ENCODE results near the gene C17orf114. TPM values are rescaled to one million over a fixed set of nuclear protein-coding genes. Genes with fewer than 3 reads are reported as not detected.

C17orf114 gene

Other genes starting within 250 kb of the C17orf114 start
- gene MYBBP1A, start 246.9 kb downstream of the C17orf114 start, polyA plus RNA-seq (ENCODE audit: insufficient read length in 12 of 12), result 10 to 100 TPM in 11 of 12 donors, not detected in 1; 22.4 to 77.3 (median 29.3) TPM
- gene GGT6, start 241.8 kb downstream of the C17orf114 start, polyA plus RNA-seq (ENCODE audit: insufficient read length in 12 of 12), result 1 to 10 TPM in 3 of 12 donors, under 1 TPM in 4, not detected in 5; 0.11 to 6.4 (median 0.34) TPM
- 100 to 1,000 TPM in 5 of 12 donors, 10 to 100 TPM in 6, not detected in 1; 48.5 to 198 (median 98.3) TPM for gene SMTNL2, start 217.8 kb downstream of the C17orf114 start, polyA plus RNA-seq (ENCODE audit: insufficient read length in 12 of 12)
- gene ALOX15, start 160.7 kb downstream of the C17orf114 start, polyA plus RNA-seq (ENCODE audit: insufficient read length in 12 of 12), result 1 to 10 TPM in 2 of 12 donors, under 1 TPM in 8, not detected in 2; 0.19 to 2.0 (median 0.41) TPM
- gene PELP1, start 98.2 kb downstream of the C17orf114 start, polyA plus RNA-seq (ENCODE audit: insufficient read length in 12 of 12), result 10 to 100 TPM in 11 of 12 donors, not detected in 1; 26.2 to 56.6 (median 28.7) TPM
- 10 to 100 TPM in 11 of 12 donors, not detected in 1; 14.4 to 42.1 (median 18.9) TPM for gene ARRB2, start 91.7 kb downstream of the C17orf114 start, polyA plus RNA-seq (ENCODE audit: insufficient read length in 12 of 12)
- 10 to 100 TPM in 11 of 12 donors, not detected in 1; 15.7 to 30.1 (median 16.5) TPM for gene MED11, start 70.9 kb downstream of the C17orf114 start, polyA plus RNA-seq (ENCODE audit: insufficient read length in 12 of 12)
- gene ZMYND15, start 62.5 kb downstream of the C17orf114 start, polyA plus RNA-seq (ENCODE audit: insufficient read length in 12 of 12), result under 1 TPM in 10 of 12 donors, not detected in 2; 0.08 to 0.68 (median 0.26) TPM
- gene CXCL16, start 62.4 kb downstream of the C17orf114 start, polyA plus RNA-seq (ENCODE audit: insufficient read length in 12 of 12), result 10 to 100 TPM in 1 of 12 donors, 1 to 10 TPM in 9, not detected in 2; 3.6 to 10.6 (median 4.4) TPM
- under 1 TPM in 1 of 12 donors, not detected in 11; 0.43 TPM for gene TM4SF5, start 30.4 kb downstream of the C17orf114 start, polyA plus RNA-seq (ENCODE audit: insufficient read length in 12 of 12)
- 10 to 100 TPM in 1 of 12 donors, 1 to 10 TPM in 8, under 1 TPM in 1, not detected in 2; 0.86 to 10.1 (median 5.1) TPM for gene VMO1, start 16.0 kb downstream of the C17orf114 start, polyA plus RNA-seq (ENCODE audit: insufficient read length in 12 of 12)
- 1 to 10 TPM in 1 of 12 donors, under 1 TPM in 9, not detected in 2; 0.35 to 1.1 (median 0.51) TPM for gene GLTPD2, start 13.4 kb downstream of the C17orf114 start, polyA plus RNA-seq (ENCODE audit: insufficient read length in 12 of 12)
- gene PSMB6, start 6.2 kb downstream of the C17orf114 start, polyA plus RNA-seq (ENCODE audit: insufficient read length in 12 of 12), result 100 to 1,000 TPM in 1 of 12 donors, 10 to 100 TPM in 10, not detected in 1; 54.7 to 102 (median 94.2) TPM
- 10 to 100 TPM in 11 of 12 donors, not detected in 1; 19.6 to 47.2 (median 24.1) TPM for gene PLD2, start 4.8 kb upstream of the C17orf114 start, polyA plus RNA-seq (ENCODE audit: insufficient read length in 12 of 12)
- gene MINK1, start 31.0 kb upstream of the C17orf114 start, polyA plus RNA-seq (ENCODE audit: insufficient read length in 12 of 12), result 10 to 100 TPM in 11 of 12 donors, not detected in 1; 21.5 to 61.5 (median 28.0) TPM
- gene C17orf107, start 97.2 kb upstream of the C17orf114 start, polyA plus RNA-seq (ENCODE audit: insufficient read length in 12 of 12), result 1 to 10 TPM in 8 of 12 donors, under 1 TPM in 3, not detected in 1; 0.70 to 9.2 (median 1.2) TPM
- 1 to 10 TPM in 11 of 12 donors, not detected in 1; 1.1 to 5.9 (median 1.6) TPM for gene CHRNE, start 100.8 kb upstream of the C17orf114 start, polyA plus RNA-seq (ENCODE audit: insufficient read length in 12 of 12)
- gene GP1BA, start 129.9 kb upstream of the C17orf114 start, polyA plus RNA-seq (ENCODE audit: insufficient read length in 12 of 12), result 1 to 10 TPM in 6 of 12 donors, under 1 TPM in 4, not detected in 2; 0.61 to 7.5 (median 1.1) TPM
- 10 to 100 TPM in 11 of 12 donors, not detected in 1; 36.3 to 58.0 (median 46.4) TPM for gene SLC25A11, start 137.7 kb upstream of the C17orf114 start, polyA plus RNA-seq (ENCODE audit: insufficient read length in 12 of 12)
- gene RNF167, start 137.9 kb upstream of the C17orf114 start, polyA plus RNA-seq (ENCODE audit: insufficient read length in 12 of 12), result 100 to 1,000 TPM in 1 of 12 donors, 10 to 100 TPM in 10, not detected in 1; 65.5 to 159 (median 73.9) TPM
- gene PFN1, start 146.2 kb upstream of the C17orf114 start, polyA plus RNA-seq (ENCODE audit: insufficient read length in 12 of 12), result 100 to 1,000 TPM in 11 of 12 donors, not detected in 1; 260 to 767 (median 354) TPM
- 1,000 to 10,000 TPM in 10 of 12 donors, 100 to 1,000 TPM in 2; 501 to 7,271 (median 1,745) TPM for gene ENO3, start 148.8 kb upstream of the C17orf114 start, polyA plus RNA-seq (ENCODE audit: insufficient read length in 12 of 12)
- 10 to 100 TPM in 11 of 12 donors, not detected in 1; 62.8 to 91.4 (median 84.4) TPM for gene SPAG7, start 165.5 kb upstream of the C17orf114 start, polyA plus RNA-seq (ENCODE audit: insufficient read length in 12 of 12)
- gene CAMTA2, start 185.3 kb upstream of the C17orf114 start, polyA plus RNA-seq (ENCODE audit: insufficient read length in 12 of 12), result 10 to 100 TPM in 11 of 12 donors, not detected in 1; 13.8 to 52.0 (median 23.3) TPM
- gene INCA1, start 195.2 kb upstream of the C17orf114 start, polyA plus RNA-seq (ENCODE audit: insufficient read length in 12 of 12), result 1 to 10 TPM in 10 of 12 donors, not detected in 2; 3.1 to 6.8 (median 4.7) TPM
- gene KIF1C, start 195.6 kb upstream of the C17orf114 start, polyA plus RNA-seq (ENCODE audit: insufficient read length in 12 of 12), result 100 to 1,000 TPM in 5 of 12 donors, 10 to 100 TPM in 6, not detected in 1; 66.2 to 127 (median 92.7) TPM
- gene SLC52A1, start 233.1 kb upstream of the C17orf114 start, polyA plus RNA-seq (ENCODE audit: insufficient read length in 12 of 12), result under 1 TPM in 9 of 12 donors, not detected in 3; 0.05 to 0.45 (median 0.20) TPM